ENCODE measurements around the gene PCCA.
A peak's percentile ranks its signal among the peaks of the same experiment; 100 is the strongest.

The PCCA gene

DNA sequence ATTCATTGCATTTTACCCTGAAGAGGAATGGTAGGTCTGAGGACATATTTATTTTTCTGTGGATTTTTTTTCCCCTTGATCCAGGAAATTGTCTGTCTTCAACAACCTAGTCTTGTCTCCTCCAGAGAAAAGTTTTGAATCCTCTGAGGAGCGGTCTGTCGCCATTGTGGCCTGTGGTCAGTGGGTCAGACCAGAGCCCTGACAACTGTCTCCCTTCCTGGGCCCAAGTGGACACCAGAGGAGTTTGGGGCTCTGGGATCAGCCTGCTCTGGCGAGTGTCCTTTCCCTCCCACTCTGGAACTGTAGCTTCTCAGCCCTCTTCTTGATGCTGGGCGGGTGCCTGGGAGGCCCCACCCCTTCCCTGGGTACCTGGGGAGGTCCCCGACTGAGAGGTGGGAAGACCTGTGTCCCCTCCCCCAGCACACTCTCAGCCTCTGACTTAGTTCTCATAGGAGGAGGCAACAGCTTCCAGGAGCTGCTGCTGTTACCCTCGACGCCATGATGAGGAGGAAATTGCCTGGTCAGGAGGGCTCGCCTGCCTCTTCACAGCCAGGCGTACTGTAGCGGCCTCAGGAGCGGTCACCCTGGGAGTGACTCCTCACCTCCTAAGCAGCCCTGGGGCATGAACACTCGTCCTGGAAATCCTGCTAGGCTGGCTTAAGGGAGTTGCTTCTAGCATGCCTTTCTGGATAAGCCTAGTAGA lies 389.4 kb downstream of the PCCA start:
- no peak for DNase-seq

DNA sequence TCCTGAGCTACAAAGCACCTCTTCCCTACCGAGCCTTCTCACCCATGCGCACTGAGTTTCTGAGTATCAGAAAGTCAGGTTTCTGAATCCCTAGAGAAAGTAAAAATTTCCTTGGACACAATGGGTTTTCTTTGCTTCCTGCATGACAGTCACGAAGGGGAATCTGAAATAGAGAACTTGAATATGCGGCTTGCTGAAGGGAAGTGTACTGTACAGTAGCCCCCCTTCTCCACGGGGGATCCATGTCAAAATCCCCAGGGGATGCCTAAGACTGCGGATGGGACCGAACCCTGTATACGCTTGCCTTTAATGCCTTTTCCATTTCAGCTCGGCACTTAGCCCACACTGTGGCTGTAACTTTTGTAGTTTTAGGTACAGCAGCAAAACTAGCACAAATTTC lies 391.8 kb downstream of the PCCA start:
- no peak for DNase-seq

DNA sequence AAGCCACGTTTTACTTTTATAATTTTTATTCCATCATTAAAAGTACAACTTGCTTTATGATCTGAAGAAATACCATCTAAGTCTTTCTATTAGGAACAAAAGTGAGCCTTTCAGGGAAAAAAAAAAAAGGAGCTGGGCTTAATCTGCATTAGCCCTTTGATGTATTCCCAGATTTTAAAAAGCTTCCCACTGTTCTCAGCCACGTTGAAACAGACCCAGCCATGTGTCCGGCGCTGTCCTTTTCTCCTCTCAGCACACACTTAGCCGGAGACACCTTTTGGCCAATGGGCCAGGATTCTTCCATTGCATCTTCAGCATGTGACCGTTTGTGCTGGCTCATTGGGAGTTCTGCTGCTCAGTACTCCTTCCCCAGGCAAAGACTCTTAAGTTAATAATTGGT lies 394.2 kb downstream of the PCCA start:
- no peak for DNase-seq

DNA sequence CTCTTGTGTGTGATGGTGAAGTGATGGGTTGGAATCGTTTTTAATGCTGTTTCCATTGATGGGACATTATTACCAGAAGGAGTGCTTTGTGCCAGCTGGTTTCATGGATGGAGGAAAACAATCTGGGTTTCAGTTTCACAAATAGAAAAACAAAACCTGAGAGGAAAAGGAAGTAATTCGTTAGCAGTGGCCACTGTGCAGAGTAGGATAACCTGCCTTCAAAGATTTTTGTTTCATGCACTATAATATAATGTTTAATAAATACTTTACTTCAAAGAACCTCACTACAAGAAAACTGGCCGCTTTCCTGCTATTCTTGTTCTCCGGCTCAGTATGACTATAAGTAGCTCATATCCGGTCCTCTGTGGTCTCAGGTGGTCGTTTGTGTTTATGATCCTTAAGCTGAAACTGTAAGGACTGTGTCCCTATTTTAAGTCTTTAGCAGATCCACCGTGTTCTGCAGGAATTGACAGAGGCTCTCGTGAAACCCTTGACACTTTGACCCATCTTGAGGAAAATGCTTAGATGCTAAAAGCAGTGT lies 395.0 kb downstream of the PCCA start:
- DNase-seq = no peak

DNA sequence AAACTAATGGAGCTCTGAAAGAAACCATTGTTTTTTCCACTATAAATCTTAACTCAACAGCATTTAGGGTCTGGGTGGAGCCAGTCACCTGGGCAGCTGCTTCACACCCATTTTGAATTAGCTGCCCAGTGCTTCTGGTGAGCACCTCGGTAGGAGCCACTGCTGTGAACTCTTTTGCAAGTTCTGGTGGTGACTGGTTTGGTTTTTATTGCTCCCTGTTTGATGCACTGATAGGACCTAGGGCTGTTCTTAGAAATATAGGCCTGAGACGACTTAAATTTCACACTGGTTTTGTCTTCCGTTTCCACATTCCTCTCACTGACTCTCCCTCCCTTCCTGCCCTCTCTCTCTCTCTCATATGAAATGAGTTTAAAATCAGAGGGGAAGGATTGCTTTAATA lies 395.8 kb downstream of the PCCA start:
- DNase-seq = no peak

DNA sequence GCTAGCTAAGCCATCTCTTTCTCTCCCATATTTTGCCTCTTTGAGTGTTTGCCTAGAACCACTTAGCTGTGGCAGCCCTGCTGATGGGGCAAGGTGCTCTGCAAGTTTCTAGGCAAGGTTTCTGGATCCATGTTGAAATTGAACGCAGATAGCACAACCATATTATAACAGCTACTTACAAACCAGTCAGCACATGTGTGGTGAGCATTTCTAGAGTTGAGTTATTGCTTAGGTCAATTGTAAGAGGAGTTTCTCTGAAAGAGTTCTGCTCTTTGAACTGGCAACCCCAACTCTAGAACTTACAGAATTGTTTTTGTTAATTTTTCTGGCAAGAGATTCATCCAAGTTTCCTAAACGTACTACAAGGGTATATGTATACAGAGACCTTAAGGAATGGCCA lies 396.4 kb downstream of the PCCA start:
- DNase-seq = no peak

DNA sequence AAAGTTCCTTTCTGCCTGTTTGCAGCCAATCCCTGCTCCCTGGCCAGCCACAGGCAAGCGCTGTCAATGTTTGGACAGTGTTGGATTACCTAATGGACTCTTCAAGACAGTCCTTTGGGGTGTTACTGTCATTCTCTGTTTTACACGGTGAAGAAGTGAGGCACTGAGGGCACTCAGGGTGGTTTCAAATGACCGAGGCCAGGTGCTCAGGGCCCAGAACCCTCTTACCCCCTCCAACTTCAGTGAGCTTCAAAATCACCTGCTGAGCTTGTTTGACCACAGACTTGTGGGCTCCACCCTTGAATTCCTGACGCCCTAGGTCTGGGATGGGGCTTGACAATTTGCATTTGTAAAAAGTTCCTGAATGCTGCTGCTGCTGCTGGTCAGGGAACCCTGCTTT lies 401.8 kb downstream of the PCCA start:
- DNase-seq = no peak

DNA sequence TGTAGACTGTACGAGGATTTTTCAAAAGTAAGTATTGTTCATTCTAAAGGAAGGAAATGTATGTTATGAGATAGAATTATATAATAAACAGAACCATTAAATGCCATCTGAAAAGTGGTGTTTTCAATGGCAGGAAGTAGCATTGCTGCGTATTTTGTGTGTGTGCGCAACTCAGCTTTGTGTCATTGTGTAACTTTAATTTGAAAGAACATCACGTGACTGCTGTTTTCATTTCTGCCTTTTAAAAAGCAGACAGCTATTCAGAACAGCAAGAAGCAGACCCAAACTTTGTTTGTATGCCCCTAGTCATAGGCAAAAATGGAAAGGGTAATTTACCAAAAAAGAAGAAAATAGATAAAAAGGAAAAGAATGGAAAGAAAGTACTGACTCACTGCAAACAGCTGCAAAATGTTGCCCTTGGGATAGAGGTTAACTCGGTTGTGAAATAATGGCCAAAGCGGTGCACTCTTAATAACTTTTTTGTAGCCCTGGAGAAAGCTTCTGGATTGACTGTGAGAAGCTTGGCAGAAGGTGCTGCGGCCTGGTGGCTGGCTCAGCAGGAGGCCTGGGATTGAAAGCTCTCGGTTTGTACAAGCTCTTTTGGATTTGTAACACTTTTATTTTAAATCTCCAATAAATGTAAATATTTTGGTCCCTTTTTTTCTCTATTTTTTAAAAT lies 402.4 kb downstream of the PCCA start:
- DNase-seq = no peak

DNA sequence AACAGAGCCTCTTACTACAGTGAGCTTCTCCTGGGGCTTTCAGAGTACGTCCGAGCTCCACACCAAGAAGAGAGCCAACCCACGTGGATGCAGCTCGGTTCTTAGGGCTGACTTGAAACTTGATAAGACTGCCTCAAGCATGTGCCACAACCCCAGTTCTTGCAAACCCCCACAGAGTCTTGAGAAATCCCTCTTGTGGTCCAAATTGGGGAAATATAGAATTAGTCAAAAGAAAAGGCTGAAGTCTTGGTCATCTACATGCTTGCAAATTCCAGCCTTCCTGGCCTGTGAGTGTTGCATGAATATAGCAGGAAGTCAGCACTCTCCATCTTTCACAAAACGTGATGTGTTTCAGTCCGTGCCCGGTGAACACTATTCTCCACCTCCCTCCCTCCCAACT lies 404.5 kb downstream of the PCCA start:
- no peak for DNase-seq

DNA sequence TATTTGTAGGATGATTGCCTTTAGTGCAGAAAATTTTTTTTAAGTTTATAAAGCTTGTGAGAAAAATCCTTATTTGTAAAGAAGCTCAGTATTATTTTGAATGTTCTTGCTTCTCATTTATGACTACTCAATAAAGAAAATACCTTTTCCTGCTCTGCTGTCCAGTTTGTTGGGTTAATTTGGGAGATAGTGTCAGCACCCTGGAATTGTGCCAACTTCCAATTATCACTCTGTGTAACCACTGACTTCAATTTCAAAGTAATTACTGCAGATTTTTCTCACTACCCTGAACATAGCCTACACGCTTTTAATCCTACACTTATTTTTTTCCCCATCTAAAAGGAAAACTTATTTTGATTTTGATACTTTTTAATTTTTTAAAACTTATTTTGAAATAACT lies 406.6 kb downstream of the PCCA start:
- no peak for DNase-seq

DNA sequence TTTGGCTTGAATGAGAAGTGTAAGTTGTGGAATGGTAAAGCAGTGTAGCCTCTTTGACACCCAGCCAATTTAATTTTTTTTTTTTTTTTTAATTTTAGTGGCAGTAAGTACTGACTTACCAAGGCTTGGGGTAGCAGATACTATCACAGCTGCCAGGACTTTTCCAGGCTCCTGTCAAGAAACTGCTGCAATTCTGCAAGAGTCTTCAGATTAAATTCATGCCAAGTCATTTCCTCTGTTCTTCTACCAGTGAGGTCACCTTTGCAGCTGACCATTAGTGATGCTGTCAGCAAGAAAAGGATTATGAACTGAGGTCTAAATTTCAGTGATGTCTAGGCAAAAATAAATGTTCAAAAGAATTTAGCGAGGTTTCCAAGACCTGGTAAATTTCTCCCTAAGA lies 408.5 kb downstream of the PCCA start:
- no peak for DNase-seq

DNA sequence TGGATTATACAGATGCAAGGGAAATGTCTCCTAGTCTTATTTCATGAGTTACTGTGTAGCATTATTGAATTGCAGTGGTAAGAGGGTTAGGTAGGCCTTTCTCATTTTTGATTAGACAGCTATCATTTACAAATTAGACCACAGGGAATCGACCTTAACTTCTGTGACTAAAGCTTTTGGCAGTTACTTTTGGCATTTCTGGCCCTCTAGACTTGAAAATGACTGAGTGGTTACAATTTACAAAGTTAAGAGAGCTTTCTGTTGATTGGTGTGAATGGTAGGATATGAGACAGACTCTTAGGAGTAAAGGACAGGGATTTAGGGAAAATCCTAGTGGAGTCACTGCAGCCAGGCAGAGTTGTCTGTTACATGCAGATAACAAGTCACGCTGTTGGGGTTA lies 413.6 kb downstream of the PCCA start:
- DNase-seq = no peak

DNA sequence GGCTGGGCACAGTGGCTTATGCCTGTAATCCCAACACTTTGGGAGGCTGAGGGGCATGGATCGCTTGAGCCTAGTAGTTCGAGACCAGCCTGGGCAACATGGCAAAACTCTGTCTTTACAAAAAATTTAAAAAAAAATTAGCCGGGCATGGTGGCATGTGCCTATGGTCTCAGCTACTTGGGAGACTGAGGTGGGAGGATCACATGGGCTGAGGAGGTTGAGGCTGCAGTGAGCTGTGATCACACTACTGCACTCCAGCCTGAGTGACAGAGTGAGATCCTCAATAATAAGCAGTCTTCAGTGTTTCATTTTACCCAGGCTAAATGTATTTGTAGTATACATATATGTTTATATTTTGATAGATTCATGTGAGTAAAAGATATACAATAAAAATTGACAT lies 414.7 kb downstream of the PCCA start:
- DNase-seq = no peak

DNA sequence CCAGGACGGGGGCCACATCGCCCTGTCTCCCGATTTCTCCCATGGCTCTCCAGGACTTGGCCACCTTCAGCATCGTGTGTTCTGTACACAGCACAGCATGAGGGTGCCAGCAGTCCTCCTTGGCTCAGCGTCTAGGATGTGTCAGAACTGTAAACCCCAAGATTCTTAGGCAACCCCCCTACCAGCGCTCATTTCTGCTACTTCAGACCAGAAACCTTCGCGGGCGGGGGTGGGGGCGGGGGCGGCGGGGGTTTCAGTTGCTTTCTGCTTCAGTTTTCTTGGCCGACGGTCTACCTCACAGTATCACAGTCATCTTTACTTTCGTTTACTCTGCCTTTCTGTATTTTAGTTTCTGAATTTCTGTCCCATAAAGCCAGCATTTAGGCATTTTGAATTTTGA lies 417.3 kb downstream of the PCCA start:
- DNase-seq = peak; percentile 69

DNA sequence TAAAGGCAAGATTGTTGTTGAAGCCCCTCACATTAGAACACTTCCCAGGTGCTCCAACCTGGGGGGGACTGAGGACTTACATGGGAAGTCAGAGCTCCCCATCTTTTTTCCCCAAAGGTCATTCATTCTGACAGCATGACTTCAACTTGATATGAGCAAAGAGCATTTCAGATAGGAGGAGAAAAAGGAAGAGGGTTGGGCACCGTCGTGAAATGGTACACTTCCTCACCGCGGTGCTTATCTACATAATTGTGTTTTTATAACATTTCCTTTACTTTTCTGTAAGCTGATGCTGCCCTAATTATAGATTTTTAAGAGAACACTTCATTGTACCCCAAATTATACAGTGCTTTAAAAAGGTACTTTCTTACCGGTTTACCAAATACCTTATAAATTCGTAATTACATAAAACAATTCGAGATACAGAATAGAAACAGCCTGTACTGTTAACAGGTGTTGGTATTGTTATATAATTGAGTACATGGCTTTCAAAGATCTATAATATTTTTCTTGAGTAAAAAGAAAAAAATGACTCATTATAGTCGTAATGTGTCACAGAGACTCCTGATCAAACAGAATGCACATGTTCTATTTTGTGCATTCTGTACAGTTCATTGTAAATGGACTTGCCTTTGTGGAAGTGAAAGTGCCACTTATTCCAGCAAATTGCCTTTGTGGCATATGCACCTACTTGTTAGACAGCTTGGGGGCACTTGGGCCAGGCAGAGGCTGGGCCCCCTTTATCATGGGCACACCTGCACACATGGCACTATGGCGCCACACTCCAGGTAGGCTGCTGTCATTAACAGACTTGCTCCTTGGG lies 417.9 kb downstream of the PCCA start:
- DNase-seq = no peak

DNA sequence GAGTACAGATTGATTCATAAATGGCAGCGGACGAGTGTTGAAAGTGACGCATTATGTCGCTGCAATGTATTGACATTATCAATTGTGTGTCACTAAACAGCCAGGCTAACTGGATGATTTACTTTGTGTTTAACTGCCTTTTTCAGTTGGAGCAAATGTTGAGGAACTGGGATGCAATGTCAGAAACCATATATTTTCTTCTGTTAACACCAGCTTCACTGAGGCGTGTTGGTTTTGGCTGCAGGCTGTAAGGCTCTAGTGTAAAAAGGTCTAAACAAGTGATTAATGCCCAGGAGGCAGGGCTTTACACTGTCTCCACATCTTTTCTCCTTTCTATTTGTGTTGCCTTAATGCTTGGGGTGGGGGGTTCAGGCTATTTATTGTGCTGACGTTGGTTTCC lies 419.6 kb downstream of the PCCA start:
- DNase-seq = no peak

DNA sequence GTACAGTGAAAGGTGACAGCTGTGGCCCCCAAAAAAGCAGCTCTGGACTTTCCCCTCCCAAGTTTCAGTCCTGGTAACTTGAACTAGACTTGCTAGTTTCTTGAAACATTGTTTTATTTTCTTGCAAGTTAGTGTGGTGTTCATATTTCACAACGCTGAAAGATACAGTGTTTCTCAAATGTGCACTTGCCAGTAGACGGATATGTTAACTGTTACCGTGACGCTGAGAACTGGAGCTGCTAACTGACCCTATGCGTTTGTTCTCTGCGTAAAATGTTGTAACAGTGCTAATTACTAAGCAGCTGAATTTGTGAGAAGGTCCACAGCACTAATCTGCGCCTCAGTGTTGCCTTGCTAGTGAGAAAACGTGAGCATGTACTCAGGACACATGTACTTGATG lies 420.1 kb downstream of the PCCA start:
- DNase-seq = no peak

DNA sequence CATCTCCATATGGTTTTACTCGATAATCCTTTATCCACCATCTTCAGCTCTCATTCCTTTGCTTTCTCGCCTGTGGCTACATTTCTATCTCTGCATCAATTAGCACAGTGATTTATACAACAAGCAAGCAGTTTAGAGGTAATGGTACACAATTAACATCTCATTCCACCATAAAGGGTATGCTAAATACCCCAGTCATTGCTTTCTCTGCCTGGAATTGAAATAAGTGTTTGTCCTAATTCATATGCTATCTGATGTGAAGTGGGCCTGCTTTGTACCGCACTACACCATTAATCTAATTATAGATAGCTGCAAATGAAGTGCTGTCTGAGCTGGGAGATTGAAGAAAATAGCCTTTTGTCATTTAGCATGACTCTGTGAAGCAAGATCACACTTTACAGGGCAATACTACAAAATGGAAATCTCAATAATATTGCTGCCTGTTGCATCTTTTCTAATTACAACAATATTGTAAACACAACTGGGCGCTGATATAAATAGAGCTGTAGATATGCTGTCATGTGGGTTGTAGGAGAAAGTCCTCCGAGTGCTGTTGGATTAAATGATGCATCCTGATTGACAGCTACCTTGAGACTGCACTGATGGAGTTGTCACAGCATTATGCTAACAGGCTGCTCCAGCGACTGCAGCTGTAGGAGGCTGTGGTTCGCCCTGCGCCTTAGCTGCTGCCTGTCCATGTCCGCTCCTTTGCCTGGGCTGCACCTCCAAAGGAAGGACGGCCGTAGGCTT lies 421.5 kb downstream of the PCCA start:
- DNase-seq = no peak

DNA sequence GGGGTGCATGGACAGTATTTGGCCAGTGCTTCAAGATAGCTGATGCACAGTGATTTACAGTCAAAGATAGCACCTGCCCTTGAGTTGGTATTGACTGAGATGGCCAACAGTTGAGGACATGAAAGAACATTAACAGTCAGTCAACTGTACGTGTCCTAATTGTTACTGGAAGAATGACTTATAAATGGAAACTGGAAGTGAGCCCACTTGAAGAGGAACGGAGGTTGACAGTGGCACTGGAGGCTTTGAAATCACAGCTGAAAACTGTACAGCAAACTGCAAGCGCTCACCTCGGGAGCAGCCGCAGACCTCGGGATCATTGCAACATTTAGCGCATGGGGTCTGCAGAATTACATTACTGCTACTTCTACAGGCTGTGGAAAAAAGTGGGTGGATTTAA lies 422.6 kb downstream of the PCCA start:
- DNase-seq = no peak

DNA sequence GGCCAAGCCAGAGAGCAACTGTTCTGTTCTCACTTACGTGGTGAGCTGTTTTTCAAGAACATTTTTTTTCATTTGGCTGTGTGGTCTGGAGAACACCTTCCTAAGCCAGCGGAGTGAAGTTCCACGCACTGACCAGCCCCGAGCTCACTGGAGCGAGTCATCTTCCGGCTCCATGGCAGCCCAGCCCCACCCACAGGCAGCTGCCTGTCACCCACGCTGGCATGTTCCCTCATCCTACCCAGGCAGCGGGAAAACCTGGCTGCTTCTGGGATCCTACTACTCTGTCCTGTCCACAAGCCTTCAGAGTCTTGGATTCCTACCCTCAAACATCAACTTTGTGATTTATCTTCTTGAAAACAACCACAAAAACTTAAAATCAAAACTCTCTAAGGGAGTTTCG lies 423.5 kb downstream of the PCCA start:
- no peak for DNase-seq

DNA sequence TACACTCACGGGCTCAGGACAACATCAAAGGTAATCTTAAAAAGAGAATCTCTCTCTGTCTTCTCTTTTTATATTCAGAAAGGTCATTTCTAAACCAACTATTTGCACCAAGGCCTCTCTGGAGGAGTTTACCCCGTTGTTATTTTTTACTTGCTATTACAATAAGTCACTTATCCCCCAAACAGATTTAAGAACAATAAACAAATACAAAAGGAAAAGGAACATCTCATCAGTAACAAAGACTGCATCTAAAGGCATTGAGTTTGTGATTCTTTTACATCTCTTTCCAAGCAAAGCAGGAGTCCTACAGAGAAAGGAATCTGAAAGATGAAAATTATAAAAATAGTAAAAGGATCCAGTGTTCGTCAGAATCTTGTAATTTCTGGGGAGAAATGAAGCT lies 424.3 kb downstream of the PCCA start:
- DNase-seq = no peak

DNA sequence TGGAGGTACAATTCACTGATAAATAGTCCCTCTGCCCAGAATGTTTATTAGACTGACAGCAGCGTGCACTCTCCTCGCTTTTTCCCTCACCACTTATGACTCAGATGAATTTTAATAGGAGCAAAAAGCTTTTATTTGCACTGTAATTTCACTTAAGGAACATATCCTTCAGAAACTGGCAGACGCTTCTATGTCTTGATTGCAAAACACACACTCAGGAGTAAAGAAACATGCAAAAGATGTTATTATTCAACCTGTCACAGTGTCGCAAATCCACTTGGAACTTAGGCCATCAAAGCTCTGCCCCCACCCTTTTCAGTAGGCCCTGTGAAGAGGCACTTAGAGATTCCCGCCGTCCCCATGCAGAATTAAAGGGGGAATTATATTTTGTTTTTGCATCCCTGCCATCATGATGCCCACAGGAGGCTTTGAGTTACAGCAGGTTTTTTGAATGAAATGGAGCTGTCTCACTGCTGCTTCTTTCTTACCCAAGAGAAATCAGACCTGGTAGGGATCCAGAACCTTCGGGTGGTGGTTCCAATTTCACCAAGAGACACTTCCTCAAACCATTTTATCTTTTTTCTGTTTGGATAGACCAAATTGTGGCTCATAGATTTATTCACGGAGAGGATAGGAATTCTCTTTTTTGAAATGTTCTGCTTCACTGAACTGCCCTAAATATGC lies 425.2 kb downstream of the PCCA start:
- DNase-seq = no peak
